ENCODE measurements around the gene AKNAD1. TPM values are rescaled to one million over a fixed set of nuclear protein-coding genes. Genes with fewer than 3 reads are reported as not detected.

Gene AKNAD1
- total RNA-seq, 4 donors from 2014 or later, result 0.27 to 2.5 (median 1.1) TPM

DNA sequence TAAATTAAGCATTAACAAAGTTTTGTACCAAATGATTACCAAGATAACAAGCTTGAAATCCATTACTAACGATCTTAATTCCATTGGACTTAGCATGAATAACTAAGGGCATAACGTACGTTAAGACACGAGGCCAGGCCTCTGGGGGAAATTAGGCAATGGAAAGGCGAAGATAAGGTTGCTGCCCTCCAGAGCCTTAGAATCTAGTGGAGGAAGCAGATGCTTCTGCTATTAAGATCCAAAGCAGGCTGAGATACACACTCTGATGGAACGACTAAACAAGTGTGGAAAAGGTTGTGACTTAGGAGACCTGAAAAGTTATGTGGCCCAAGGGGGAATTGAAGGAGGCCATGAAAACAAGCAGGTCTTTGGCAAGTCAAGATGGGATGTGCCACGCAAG lies 6.0 kb downstream of the AKNAD1 start:
- TF ChIP-seq POLR2A (IDR thresholded peaks at IDR 0.05), result no peak
- no peak for TF ChIP-seq POLR2AphosphoS5 (IDR thresholded peaks at IDR 0.05)
- TF ChIP-seq, protein P1, sequence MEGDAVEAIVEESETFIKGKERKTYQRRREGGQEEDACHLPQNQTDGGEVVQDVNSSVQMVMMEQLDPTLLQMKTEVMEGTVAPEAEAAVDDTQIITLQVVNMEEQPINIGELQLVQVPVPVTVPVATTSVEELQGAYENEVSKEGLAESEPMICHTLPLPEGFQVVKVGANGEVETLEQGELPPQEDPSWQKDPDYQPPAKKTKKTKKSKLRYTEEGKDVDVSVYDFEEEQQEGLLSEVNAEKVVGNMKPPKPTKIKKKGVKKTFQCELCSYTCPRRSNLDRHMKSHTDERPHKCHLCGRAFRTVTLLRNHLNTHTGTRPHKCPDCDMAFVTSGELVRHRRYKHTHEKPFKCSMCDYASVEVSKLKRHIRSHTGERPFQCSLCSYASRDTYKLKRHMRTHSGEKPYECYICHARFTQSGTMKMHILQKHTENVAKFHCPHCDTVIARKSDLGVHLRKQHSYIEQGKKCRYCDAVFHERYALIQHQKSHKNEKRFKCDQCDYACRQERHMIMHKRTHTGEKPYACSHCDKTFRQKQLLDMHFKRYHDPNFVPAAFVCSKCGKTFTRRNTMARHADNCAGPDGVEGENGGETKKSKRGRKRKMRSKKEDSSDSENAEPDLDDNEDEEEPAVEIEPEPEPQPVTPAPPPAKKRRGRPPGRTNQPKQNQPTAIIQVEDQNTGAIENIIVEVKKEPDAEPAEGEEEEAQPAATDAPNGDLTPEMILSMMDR (IDR thresholded peaks at IDR 0.05), result no peak
- no peak for TF ChIP-seq EP300 (IDR thresholded peaks at IDR 0.05)
- peaks cover 0 to 34% (median 12%) of the 10 kb centered on the region in 3 donors for H3K4me1 ChIP-seq
- no peaks in the 10 kb centered on the region for H3K9me3 ChIP-seq
- H3K27me3 ChIP-seq, result no peaks in the 10 kb centered on the region
- peak overlapping the region in 3 of 4 donors; percentile 45 to 70 (median 63) for H3K27ac ChIP-seq
- 85 to 96% methylated on average over 5 to 7 of the region's 7 CpGs for WGBS, 2 donors (ENCODE audit: low coverage in 1 of 2)
- H3K4me3 ChIP-seq, result no peak overlapping the region
- no peaks in the 10 kb centered on the region for H3K36me3 ChIP-seq
- ATAC-seq, result no peak

DNA sequence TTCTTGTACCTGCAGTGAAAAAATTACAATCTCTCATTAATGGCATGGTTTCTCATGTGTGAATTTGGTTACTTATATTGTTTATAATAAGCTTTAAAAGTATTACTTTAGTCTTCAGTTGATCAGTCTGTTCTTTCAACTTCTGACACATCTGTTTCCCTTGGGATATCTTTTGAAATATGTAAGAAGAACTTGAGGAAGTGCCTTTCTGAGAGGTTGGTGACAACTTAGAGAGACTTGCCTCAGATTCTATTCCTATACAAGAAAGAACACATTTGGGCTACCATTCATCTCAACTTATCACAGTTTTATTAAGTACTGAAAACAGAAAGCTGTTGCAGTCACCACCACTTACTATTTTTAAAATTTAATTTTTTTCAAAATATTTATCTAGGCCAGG lies 8.1 kb downstream of the AKNAD1 start:
- Histone ChIP-seq H3K27ac (no peak overlapping the region), H3K27me3 (no peaks in the 10 kb centered on the region), H3K9me3 (no peaks in the 10 kb centered on the region), H3K4me3 (no peak overlapping the region), H3K36me3 (no peaks in the 10 kb centered on the region), H3K4me1 (peaks cover 0 to 41% (median 12%) of the 10 kb centered on the region in 3 donors)
- TF ChIP-seq EP300 (IDR thresholded peaks at IDR 0.05) (no peak), POLR2A (IDR thresholded peaks at IDR 0.05) (no peak), POLR2AphosphoS5 (IDR thresholded peaks at IDR 0.05) (no peak)
- TF ChIP-seq, protein P1 (IDR thresholded peaks at IDR 0.05), result no peak
- ATAC-seq, result no peak

DNA sequence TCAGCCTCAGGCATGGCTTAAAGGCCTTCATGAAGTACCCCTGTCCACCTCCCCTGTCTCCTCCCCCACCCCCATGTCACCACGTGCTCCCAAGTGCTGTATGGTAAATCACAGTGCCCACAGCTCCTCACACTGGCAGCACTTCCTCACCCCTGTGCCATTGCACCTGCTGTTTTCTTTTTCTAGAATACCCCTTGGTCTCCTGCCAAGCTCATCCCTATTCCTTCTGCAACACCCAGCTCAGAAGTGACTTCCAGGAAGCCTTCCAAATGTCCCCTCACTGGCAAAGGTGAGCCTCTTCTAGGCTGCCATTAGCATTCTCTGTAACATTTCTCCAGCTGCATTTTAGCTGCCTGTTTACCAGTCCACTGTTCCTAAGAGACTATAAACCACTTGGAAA lies 9.4 kb downstream of the AKNAD1 start:
- Histone ChIP-seq H3K9me3 (no peaks in the 10 kb centered on the region), H3K27me3 (no peaks in the 10 kb centered on the region), H3K27ac (no peak overlapping the region), H3K4me3 (no peak overlapping the region), H3K36me3 (no peaks in the 10 kb centered on the region), H3K4me1 (peaks cover 4 to 49% (median 10%) of the 10 kb centered on the region in 3 donors)
- no peak for ATAC-seq
- 86% methylated on average over 1 of the region's 1 CpG; no CpG with 5 or more reads in 1 of the 2 donors for WGBS, 2 donors (ENCODE audit: low coverage in 1 of 2)
- TF ChIP-seq EP300 (IDR thresholded peaks at IDR 0.05), result no peak
- no peak for TF ChIP-seq POLR2A (IDR thresholded peaks at IDR 0.05)
- TF ChIP-seq POLR2AphosphoS5 (IDR thresholded peaks at IDR 0.05), result no peak
- TF ChIP-seq, protein P1 (IDR thresholded peaks at IDR 0.05), result no peak

DNA sequence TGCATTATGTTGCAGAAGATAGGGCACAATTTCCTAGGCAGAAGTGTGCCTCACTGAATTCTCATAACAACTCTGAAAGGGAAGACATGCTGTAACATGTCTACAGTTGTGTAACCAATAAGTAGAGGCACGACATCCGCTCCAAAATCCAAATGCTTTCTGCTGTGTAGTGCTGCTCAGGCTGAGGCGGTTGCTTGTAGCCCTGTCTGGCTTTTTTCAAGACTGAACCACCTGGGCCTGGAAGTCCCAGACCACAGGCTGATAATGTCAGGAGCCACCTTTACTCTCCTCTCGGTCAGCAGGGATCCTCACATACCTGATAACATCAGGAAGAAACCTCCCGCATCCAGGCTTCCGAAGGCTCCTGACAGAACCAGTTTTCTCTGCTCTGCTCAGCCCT lies 10.9 kb downstream of the AKNAD1 start:
- no peak for TF ChIP-seq EP300 (IDR thresholded peaks at IDR 0.05)
- TF ChIP-seq POLR2AphosphoS5 (IDR thresholded peaks at IDR 0.05), result no peak
- TF ChIP-seq, protein P1 (IDR thresholded peaks at IDR 0.05), result no peak
- no peak for TF ChIP-seq POLR2A (IDR thresholded peaks at IDR 0.05)
- no peak overlapping the region for H3K4me3 ChIP-seq
- no peaks in the 10 kb centered on the region for H3K27me3 ChIP-seq
- H3K9me3 ChIP-seq, result no peaks in the 10 kb centered on the region
- whole genome bisulfite sequencing, 2 donors (ENCODE audit: low coverage in 1 of 2), result 92 to 93% methylated on average over 3 to 5 of the region's 6 CpGs
- H3K27ac ChIP-seq, result no peak overlapping the region
- no peak for ATAC-seq
- no peaks in the 10 kb centered on the region for H3K36me3 ChIP-seq
- H3K4me1 ChIP-seq, result peaks cover 4 to 49% (median 10%) of the 10 kb centered on the region in 3 donors

DNA sequence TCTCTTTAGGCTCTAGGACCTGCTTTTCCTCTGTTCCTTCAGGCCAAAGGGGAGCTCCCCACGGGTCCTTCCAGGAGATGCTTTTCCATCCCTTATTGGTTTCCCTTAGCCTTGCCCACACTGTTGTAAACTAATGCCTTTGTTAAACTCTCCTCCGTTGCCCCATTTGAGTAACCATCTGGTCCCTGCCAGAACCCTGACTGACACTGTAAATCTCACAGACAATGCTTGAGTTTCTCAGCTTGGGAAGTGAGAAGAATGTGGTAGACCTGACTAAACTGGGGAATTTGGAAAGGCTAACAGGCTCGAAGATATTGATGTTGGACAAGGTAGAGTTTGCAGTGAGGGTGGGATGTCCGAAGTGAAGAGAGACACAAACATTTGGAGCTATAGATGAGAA lies 11.4 kb downstream of the AKNAD1 start:
- WGBS, 2 donors (ENCODE audit: low coverage in 1 of 2), result 84 to 94% methylated on average over 2 to 3 of the region's 4 CpGs
- peak overlapping the region in 2 of 4 donors; percentile 41 to 44 for H3K27ac ChIP-seq
- ATAC-seq, result no peak
- no peaks in the 10 kb centered on the region for H3K36me3 ChIP-seq
- H3K4me3 ChIP-seq, result no peak overlapping the region
- TF ChIP-seq, protein P1 (IDR thresholded peaks at IDR 0.05), result no peak
- TF ChIP-seq POLR2AphosphoS5 (IDR thresholded peaks at IDR 0.05) (no peak), POLR2A (IDR thresholded peaks at IDR 0.05) (no peak), EP300 (IDR thresholded peaks at IDR 0.05) (no peak)
- peaks cover 4 to 50% (median 10%) of the 10 kb centered on the region in 3 donors for H3K4me1 ChIP-seq
- H3K9me3 ChIP-seq, result no peaks in the 10 kb centered on the region
- no peaks in the 10 kb centered on the region for H3K27me3 ChIP-seq
